HG03064 (cell line): Measurements from ENCODE around the gene ANP32E.
A peak's percentile ranks its signal among the peaks of the same experiment; 100 is the strongest.
"Not testable (repeated sequence)": the region's sequence is repeated elsewhere in the genome, so short reads cannot be mapped to it uniquely, and the experiment has no call there.

Experiments
- ATAC-seq: cut with Tn5 transposase; IDR thresholded peaks from one replicate; pipeline ENCODE4 v1.9.1; 2021; ENCODE audit warnings: low read depth; ENCODE audit not compliant: unreplicated experiment

The ANP32E gene

DNA sequence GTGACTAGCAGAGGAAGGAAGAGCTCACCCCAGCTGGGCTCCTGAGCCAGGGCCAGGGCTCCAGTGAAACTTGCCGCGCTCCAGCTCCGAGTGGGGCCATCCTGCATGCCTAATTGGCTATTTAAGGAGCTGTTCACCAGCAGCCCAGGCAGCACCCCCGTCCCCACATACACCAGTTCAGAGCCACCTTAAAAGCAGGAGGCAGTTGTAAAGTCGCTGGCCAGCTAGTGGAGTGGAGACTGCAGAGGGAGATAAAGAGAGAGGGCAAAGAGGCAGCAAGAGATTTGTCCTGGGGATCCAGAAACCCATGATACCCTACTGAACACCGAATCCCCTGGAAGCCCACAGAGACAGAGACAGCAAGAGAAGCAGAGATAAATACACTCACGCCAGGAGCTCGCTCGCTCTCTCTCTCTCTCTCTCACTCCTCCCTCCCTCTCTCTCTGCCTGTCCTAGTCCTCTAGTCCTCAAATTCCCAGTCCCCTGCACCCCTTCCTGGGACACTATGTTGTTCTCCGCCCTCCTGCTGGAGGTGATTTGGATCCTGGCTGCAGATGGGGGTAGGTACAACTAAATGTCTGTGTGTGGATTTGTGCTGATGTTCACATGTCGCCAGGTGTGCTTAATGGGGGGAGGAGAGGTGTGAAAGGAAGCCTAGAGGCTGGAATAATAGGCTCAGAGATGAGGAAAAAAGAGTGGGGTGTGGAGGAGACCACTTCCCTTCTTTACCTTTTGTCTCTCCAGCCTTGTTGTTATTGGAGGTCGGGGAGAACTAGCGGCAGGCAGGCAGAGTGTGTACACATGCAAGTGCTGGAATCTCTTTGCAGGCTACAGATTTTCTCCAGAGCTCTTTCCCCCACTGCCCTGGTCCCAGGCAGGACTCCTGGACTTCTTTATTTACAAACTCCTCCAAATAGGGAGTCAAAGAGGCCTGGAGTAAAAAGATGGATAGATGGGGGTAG lies 22.0 kb upstream of the ANP32E start, which contains the start of gene CA14:
CA14 (plus strand) TSS at position 151 of the 962 bp plus-strand sequence; CDS start at position 506, 355 bp downstream.
- ATAC-seq = no peak

DNA sequence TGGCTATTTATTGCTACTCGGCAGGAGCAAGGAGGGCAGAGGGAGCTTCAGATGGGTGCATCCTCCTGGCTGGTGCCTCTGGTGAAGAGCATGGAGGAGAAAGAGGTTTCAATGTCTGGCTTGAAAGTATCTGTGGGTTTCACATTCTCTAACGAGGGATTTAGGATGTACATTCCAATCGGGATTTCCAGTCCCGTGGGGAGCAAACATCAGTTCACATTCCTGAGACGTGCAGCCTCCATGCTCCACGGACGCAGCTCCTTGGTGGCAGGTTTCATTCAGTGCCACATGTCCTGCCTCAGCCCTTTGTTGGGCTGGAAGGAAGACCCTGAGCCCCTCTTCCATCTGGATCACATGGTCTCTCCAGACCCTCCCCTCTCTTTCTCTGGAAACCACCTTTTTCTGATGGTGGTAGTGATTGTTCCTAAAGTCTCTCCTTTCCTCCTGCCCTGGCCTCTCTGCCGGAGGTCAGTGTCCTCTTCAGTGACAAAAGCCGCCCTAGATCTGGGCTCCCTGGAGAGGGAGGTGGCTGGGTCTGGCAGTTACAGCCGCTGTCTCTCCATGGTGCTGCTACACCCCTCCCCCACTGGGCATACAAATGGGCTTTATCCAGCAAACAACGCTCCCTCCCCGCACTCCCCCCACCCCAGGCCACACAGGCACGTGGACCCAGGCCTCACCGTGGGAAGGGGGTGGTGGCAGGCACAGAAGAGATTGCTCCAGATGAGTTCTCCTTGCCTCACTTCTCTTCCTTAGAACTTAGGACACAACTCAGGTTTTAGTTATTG lies 20.8 kb upstream of the ANP32E start:
- ATAC-seq = no peak

- no peak for ATAC-seq
Observed at GRCh38 chr1:150256198-150256553, 20.3 kb upstream of the ANP32E start.

DNA sequence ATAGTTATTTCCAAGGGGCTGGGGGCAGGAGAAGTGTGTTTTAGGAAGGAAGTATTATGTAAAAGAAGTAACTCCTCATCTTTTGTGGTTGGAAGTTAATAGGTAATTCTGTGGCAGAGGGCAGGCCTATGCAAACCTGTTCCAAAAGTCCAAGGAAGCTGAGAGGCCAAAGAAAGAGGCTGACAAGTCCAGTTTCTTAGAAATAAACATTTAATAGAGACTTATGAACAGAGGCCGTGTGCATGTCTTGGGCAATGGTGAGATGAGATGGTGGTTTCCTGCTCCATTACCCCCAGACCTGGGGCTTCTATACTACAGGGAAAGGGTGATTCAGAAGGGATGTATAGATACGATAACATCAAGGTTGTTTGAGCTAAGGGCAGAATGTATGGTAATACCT lies 14.0 kb upstream of the ANP32E start:
- ATAC-seq = no peak

DNA sequence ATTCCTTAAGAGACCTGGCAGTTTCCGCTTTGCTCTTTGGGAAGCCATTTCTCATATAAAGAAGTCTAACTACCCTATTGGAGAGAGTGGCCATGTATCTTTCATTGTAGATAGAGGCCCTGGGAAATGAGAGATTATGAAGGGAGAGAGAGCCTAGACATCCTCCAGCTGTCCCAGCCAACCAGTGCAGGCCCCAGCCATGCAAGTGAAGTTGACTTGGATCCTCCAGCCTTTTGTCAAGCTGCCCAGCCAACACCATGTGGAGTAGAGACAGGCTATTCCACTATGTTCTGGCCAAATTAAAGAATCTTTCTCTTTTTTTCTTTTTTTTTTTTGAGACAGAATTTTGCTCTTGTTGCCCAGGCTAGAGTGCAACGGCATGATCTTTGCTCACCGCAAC lies 7.1 kb upstream of the ANP32E start:
- no peak for ATAC-seq

GRCh38 chr1:150237746-150238145 lies 1.8 kb upstream of the ANP32E start:
- no peak for ATAC-seq

- ATAC-seq = not testable (repeated sequence)
Observed at GRCh38 chr1:150237176-150237575, 1.3 kb upstream of the ANP32E start.

- ATAC-seq = no peak
Observed at GRCh38 chr1:150236614-150237100, 745 bp upstream of the ANP32E start.

DNA sequence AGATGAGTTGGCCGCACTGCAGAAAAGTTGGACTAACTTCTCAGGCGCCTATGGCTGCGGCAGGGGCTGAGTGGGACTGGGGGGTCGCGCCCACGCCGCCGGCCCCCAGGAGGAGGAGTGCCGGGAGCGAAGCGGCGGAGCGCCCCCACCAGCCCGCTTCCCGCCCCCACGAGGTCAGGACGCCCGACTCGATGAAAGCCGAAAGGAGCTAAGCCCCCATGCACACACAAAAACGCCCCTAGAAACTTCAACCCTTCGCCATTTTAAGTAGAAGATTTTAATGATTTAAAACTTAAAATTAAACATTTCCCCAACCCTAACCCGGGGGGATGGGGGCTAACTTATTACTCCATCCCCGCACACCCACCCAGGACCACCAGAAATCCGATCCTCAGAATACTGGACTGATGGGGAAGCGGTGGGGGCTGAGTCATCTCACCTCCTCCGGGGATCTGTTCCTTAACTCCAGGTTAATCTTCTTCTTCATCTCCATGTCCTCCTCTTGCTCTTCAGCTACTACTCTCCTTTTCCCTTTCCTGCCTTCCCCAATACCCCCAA lies 539 bp downstream of the ANP32E start:
- ATAC-seq = peak; percentile 8

DNA sequence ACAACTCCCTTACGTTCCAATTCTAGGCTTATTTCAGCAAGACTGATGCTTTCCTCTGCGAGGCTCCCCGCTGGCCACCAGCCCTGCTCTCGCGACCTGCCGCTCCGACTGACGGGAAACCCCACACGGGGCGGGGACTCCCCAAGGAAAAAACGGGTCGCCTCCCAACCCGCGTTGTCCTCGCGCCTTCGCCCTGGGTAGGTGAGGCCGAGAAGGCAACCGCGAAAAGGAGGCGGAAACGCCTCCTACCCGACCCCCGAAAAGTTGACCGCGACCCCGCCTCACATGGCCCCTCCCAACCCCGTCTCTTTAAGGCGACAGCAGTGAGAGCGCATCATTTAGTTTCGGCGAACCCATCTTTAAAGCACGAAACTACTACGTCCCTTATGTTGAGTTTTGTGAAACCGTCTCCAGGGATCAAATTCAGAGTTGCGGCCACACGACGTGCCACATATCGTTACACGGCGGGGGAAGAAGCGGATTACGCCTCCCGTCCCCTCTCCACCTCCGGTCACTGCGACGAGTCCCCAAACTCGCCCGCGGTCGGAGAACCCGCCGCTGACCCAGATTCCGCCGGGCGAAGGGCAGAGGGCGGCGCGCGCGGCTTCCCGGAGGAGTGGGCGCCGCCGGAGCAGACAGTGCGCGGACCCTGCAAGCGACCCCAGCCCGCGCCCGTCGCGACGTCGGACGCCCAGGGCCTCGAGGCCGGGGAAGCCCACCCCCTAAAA lies 1.2 kb downstream of the ANP32E start:
- peak; percentile 46 for ATAC-seq

DNA sequence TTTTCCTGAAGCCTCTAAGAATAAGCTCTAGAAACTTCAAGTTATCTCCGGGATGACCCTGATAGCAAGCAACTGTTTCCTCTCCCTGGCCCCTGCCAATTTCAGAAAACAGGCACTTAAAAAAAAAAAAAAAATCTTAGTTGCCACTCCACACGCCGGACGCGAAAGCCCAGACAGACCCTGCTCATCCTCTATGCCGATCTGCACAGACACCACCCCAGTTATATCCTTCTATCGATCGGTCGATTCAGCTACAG lies 1.7 kb downstream of the ANP32E start:
- no peak for ATAC-seq

DNA sequence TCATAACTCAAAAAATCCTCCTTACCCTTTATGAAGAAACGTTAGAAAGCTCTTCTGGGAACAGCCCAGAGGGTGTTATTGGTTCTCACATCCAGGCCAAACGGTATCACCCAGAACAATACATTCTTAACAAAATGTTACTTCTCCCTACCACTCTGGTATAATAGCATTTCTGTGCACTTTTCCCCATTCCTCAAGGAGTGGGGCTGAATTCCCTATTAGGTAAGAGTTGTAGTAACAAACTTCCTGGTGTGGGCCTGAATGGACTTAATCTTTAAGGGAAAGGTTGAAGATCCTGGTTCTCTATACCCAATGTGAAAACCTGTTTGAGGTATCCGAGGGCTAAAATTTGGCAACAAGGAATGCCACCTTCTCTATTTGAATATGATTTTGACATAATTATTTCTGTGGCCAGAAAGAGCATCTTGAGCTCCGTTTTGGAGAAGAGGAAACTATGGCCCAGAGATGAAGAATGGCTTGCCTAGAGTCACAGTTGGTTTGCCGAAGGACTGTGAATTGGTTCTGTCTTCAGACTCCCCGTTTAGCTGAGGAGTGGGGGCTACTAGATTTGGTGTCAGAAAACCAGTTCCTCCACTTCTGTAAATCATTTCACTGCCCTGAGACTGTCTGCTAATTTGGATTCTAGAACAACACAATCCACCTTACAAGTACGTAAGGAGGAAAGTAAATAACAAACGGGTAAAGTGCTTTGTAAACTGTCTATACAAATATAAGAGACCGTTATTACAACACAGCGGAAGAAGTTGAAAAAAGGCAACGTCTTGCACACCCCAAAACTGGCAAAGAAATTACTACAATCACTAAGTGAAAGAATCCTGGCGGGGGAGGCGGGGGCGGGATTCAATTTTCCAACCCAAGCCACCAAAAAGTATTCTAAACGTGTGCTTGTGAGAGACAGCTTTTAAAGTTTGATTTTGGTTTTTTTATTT lies 2.3 kb downstream of the ANP32E start:
- no peak for ATAC-seq

DNA sequence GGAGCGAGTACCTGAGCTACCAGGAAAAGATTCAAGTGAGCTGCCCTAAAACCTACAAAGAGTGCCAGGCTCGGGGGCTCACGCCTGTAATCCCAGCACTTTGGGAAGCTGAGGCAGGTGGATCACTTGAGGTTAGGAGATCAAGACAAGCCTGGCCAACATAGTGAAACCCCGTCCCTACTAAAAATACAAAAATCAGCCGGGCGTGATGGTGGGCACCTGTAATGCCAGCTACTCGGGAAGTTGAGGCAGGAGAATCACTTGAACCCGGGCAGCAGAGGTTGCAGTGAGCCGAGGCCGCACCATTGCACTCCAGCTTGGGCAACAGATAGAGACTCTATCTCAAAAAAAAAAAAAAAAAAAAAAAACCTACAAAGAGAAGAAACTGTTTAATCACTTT lies 3.0 kb downstream of the ANP32E start:
- ATAC-seq = not testable (repeated sequence)

GRCh38 chr1:150228246-150228645 lies 7.7 kb downstream of the ANP32E start:
- not testable (repeated sequence) for ATAC-seq

GRCh38 chr1:150227228-150227627 lies 8.7 kb downstream of the ANP32E start:
- ATAC-seq = no peak

GRCh38 chr1:150226486-150226885 lies 9.4 kb downstream of the ANP32E start:
- ATAC-seq = no peak

DNA sequence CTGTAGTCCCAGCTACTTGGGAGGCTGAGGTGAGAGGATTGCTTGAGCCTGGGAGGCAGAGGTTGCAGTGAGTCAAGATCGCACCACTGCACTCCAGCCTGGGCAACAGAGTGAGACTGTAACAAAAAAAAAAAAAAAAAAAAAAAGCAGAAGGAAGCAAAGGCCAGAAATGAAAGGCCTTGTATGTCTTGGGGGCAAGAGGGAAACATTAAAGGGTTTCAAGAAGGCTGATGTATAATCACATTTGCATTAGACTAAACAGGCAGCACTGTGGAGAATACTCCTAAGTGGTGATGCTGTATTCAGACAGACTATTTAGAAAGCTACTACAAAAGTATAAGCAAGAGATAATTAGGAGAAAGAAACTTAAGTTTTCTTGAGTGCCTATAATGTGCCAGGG lies 10.4 kb downstream of the ANP32E start:
- no peak for ATAC-seq

DNA sequence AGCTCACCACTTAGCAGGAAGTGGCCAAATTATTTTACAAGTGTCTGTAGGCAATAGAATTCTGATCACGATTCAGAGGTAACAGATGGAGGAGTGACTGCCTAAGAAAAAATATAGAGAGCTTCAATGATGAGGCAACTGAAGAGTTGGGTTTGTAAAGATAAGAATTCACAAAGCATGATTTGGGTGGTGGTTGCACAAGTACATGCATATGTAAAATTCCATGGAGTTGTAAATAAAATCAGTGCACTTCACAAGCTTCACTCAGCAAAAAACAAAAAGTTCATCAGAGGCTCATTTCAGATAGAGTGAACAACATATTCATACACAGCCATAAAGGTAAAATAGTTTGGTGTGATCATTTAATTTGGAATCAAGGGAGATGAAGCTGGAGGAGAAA lies 10.9 kb downstream of the ANP32E start:
- ATAC-seq = no peak

DNA sequence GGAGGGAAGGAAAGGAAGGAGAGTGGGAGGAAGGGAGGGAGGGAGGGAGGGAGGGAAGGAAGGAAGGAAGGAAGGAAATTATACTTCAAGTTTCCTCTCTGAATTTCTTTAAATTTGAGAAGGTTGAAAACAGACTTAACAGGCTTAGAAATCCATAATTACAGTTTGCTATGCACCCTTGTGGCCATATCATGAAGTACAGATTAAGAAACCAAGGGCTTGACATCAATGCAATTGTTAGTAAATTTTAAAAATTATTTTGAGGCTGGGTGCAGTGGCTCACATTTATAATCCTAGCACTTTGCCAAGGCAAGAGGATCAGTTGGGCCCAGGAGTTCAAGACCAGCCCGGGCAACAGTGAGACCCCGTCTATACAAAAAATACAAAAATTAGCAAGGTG lies 14.4 kb downstream of the ANP32E start:
- ATAC-seq = no peak

GRCh38 chr1:150215855-150216254 lies 20.1 kb downstream of the ANP32E start:
- not testable (repeated sequence) for ATAC-seq
